NCI-H1417 treated with DMSO at 0.1 percent for 48 hours (cell line): Measurements from ENCODE around the gene CDK16.

Experiments used
- DNase-seq: peaks from one replicate; lab custom pipeline; 2025; lab: John Stamatoyannopoulos, UW

CDK16 gene

GRCh38 chrX:47209508-47210238, 8.8 kb upstream of the CDK16 start:
- DNase-seq: no peak

- DNase-seq: no peak
Measured at GRCh38 chrX:47210661-47211425, 7.6 kb upstream of the CDK16 start.

- no peak for DNase-seq
Measured at GRCh38 chrX:47212381-47213293, 5.8 kb upstream of the CDK16 start.

DNA sequence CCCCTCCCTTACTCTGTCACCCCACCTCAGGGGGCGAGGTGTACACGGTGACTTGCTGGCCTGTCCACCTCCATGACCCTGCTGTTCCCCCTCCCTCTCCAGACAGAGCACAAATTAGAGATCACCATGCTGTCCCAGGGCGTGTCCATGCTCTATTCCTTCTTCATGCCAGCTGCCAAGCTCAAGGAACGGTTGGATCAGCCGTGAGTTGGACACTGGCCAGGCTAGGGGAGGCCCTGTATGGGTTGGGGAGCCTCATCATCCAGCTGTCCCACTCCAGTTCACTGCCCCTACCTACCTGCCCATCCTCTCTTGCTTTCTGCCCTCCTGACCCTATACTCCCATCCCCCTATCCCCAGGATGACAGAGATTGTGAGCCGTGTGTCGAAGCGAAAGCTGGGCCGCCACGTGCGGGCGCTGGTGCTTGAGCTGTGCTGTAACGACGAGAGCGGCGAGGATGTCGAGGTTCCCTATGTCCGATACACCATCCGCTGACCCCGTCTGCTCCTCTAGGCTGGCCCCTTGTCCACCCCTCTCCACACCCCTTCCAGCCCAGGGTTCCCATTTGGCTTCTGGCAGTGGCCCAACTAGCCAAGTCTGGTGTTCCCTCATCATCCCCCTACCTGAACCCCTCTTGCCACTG, 3.9 kb upstream of the CDK16 start:
- no peak for DNase-seq

GRCh38 chrX:47215291-47215900, 3.1 kb upstream of the CDK16 start:
- no peak for DNase-seq

- DNase-seq: no peak
Measured at GRCh38 chrX:47216393-47216925, 2.0 kb upstream of the CDK16 start.

GRCh38 chrX:47217121-47217851, 1.2 kb upstream of the CDK16 start:
- DNase-seq: no peak

DNA sequence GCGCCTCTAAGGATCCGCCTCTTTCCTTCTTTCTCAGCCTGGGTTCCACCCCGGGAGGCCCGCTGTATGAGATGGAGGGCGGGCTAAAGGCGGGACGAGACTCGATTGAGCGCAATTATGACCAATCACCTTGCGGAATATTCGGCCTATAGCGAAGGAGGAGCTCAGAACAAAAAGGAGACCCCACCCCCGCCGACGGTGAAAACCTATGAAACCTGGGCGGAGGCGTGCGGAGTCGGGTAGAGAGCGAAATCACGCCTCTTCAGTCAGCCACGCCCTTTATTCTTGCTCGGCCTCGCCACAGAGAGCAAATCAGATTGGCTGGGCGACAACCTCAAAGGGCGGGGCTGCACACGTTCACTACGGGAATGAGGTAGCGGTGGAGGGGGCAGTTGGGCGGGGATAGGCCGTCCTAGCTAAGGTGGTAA, 615 bp upstream of the CDK16 start:
- peak; percentile 99 for DNase-seq

DNA sequence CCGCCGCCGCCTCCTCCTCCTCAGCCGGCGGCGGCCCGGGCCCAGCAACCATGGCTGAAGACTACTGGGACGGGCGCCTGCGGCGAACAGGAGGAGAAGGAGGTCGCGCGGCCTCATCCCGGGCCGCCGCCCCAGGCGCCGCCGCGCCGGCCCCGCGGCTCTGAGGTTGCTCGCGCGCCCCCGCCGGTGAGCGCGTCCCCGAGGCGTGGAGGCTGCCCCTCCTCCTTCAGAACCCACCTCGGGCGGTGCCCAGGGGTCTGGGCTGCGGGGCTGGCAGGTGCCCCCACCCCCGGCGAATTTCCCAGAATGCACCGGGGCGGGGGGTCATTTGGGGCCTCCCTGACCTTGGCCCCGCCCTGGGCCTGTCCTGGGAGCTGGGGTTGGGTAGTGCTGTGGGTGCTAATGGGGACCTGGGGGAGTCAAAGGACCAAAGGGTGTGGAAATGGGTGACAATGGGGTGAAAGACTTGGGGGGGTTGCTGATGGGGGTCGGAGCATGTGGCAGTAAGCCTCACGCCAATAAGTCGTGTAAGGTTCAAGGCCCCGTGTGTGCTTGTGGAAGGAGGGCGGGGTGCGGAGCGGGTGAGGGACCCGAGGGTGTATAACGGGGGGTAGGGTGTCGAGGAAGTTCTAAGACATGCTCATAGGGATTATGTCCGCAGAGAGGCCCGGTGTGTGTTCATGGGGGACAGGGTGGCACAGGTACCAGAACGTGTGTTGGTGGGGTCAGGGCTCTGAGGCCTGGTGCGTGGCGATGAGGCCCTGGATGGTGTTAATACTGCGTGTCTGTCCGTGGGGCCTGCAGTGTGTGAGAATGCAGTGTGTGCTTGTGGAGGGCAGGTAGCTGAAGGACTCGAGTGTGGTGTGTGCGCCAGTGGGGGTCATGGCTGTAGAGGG, 687 bp downstream of the CDK16 start:
- DNase-seq: no peak

DNA sequence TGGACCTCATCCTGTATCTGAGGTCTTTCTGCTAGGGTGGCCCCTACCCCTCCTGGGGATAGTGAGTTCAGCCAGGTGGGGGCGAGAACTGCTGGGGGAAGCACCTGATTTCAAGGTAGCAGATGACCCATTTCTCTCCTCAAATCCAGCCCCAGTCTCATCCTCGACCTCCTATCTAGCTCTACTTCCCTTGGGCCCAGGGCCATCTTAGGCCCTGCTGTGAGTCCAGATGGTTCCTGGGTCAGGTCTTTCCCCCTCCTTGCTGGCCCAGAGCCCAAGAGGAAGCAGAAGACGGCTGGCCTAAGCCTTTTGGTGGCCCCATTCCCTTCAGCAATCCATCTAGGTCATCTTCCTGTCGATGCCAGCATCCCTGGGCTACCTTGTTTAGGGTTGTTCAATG, 3.3 kb downstream of the CDK16 start:
- no peak for DNase-seq

- no peak for DNase-seq
Measured at GRCh38 chrX:47222751-47223350, 4.4 kb downstream of the CDK16 start.

DNA sequence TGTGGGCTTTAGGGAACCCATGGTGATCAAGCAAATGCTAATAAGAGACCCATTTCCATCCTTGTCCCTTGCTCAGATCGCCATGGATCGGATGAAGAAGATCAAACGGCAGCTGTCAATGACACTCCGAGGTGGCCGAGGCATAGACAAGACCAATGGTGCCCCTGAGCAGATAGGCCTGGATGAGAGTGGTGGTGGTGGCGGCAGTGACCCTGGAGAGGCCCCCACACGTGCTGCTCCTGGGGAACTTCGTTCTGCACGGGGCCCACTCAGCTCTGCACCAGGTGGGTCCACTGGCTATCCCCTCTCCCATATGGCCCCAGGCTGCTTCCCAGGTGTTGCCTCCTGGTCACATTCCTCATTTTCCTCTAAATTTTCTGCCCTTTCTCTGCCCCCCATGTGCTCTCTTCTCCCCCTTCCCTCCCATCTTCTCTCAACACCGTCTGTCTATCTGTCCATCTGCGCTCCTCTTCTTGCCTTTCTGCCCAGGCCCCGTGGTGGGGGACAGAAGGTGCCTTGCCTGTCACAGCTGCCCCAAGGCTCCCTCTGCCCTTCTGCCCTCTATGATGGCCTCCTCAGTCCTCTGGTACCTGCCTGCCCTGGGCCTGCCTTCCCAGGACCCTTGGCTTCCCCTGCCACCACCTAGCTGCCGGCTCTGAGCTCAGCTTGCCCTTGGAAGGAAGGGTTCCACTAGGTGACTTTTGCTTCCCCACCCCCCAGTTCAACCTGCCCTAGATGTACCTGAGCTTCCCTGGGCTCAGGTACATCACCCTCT, 5.2 kb downstream of the CDK16 start:
- no peak for DNase-seq

- DNase-seq: no peak
Measured at GRCh38 chrX:47224266-47224895, 5.9 kb downstream of the CDK16 start.

DNA sequence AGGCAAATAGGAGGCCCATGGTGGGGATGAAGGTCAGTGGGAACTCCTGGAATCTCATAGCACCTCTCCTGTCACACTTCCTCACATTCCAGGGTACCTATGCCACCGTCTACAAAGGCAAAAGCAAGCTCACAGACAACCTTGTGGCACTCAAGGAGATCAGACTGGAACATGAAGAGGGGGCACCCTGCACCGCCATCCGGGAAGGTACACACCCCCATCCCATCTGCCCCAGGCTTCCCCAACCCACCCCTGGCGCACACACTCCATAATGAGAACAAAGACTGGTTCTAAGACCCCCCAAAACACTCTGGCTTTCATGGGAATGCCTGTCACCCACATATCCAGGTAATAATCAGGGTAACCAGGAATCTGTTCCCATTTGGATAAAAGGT, 6.4 kb downstream of the CDK16 start:
- DNase-seq: no peak

- no peak for DNase-seq
Measured at GRCh38 chrX:47226071-47226470, 7.6 kb downstream of the CDK16 start.

DNA sequence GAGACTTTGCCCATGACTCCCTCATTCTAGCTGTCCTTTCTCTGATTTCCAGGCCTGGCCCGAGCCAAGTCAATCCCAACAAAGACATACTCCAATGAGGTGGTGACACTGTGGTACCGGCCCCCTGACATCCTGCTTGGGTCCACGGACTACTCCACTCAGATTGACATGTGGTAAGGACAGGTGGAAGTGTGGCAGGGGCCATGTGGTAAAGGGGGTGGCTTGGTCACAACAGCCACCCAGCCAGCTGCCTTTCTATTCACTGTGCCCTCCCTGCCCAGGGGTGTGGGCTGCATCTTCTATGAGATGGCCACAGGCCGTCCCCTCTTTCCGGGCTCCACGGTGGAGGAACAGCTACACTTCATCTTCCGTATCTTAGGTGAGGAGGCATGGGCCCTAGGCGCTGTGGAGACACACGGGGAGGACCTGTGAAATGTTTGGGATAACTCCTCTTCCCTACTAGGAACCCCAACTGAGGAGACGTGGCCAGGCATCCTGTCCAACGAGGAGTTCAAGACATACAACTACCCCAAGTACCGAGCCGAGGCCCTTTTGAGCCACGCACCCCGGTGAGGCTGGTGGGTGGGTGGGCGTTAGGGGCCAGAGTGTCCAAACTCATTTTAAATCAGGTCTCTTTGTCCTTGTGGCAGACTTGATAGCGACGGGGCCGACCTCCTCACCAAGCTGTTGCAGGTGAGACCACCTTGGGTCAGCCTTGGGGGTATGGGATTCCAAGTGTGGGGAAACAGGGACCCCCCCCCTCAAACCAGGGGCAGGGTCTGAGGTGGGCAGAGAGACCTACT, 8.3 kb downstream of the CDK16 start:
- DNase-seq: no peak

DNA sequence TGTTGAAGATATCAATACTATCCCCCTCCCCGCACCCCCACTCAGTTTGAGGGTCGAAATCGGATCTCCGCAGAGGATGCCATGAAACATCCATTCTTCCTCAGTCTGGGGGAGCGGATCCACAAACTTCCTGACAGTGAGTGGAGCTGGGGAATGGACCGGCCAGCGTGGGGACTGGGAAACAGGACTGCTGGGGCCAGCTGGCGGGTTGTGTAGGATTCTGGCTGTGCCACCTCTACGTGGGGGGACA, 8.8 kb downstream of the CDK16 start:
- no peak for DNase-seq
